ENCODE measurements around the gene NDUFS3. TPM values are rescaled to one million over a fixed set of nuclear protein-coding genes. Genes with fewer than 3 reads are reported as not detected.

NDUFS3 gene
- total RNA-seq, 3 donors from 2014 or later, result 164 to 174 (median 170) TPM

DNA sequence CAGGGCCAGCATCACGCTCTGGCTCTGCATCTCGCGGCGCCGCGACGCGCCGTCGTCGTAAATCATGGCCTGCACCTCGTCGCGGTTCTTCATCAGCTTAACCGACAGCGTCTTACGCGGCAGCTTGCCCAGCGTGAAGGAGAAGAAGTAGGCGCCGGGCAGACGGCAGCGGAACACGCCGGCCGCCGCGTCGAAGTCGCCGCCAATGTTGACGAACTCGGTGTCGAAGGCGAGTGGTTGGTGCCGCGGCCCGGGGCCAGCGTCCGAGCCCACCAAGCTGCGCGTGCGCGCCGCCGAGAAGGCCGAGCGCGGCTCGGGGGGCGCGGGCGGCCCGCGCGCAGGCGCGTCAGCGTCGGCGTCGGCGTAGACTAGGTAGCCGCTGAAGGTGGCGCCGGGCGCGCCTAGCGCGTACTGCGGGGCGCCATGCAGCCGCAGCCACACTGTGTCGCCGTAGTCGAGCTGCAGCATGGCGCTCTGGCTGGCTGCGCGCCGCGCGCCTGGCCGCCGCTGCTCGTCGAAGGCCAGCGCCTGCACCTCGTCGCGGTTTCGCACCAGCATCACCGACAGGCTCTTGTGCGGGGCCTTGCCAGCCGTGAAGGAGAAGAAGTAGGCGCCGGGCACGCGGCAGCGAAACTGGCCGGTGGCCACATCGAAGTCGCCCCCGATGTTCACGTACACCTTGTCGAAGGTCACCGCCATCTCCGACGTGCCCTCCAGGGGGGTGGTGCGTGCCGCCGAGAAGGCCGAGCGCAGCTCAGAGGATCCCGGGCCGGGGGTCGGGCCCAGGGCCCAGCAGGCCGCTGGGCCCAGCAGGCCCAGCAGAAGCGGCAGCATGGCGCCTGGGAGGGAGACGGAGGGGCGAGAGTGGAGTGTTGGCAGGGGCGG lies 11.3 kb downstream of the NDUFS3 start:
- Mint-ChIP-seq H3K27me3 (ENCODE audit: low read depth) (peaks cover 28% of the 10 kb centered on the region), H3K9me3 (no peaks in the 10 kb centered on the region), H3K36me3 (ENCODE audit: insufficient read depth) (no peaks in the 10 kb centered on the region), H3K4me3 (no peak overlapping the region), H3K4me1 (ENCODE audit: low read depth) (peaks cover 4% of the 10 kb centered on the region)
- ATAC-seq, result no peak
- no peak for DNase-seq

DNA sequence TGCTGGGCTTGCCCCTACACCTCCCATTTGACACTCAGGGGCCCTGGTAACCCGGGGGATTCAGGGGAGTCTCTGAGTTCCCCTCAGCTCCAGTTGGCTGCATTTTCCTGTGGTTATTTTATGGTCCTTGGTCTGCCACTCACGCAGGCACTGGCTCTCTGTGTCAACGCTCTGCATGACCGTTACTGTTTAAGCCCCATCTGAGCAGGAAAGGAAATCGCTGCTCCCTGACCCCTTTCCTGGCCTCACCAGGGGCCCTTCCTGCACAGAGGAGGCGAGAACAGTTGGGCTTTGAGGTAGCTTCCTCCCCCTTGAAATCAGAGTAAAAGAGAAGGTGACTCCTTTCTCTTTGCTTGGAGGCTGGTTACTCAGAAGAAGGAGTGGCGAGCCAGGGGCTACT lies 12.9 kb downstream of the NDUFS3 start:
- ATAC-seq (no peak), DNase-seq (no peak)
- no peaks in the 10 kb centered on the region for H3K9me3 Mint-ChIP-seq
- H3K4me3 Mint-ChIP-seq, result no peak overlapping the region
- H3K36me3 Mint-ChIP-seq (ENCODE audit: insufficient read depth), result no peaks in the 10 kb centered on the region
- H3K4me1 Mint-ChIP-seq (ENCODE audit: low read depth), result peaks cover 4% of the 10 kb centered on the region
- H3K27me3 Mint-ChIP-seq (ENCODE audit: low read depth), result peaks cover 34% of the 10 kb centered on the region

DNA sequence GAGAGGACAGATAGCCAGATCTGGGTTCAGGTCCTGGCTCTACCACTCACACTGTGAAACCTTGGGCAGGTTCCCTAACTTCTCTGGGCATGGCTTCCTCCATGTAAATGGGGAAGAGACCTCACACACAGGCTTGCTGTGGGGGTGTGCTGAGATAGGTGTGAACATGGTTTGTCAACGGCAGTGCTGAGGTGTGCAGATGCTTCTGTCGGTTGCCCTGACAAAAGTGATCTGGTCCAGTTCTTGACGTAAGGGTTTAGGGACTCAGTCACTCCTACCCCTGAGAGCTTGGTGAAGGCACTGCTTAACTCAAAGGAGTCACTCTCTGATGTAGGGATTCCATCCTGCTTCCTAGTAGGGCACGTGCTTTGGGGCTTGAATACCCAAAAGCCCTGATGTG lies 13.4 kb downstream of the NDUFS3 start:
- peaks cover 4% of the 10 kb centered on the region for H3K4me1 Mint-ChIP-seq (ENCODE audit: low read depth)
- ATAC-seq (no peak), DNase-seq (no peak)
- H3K9me3 Mint-ChIP-seq, result no peaks in the 10 kb centered on the region
- H3K4me3 Mint-ChIP-seq, result no peak overlapping the region
- H3K27me3 Mint-ChIP-seq (ENCODE audit: low read depth), result peaks cover 34% of the 10 kb centered on the region
- H3K36me3 Mint-ChIP-seq (ENCODE audit: insufficient read depth), result no peaks in the 10 kb centered on the region

DNA sequence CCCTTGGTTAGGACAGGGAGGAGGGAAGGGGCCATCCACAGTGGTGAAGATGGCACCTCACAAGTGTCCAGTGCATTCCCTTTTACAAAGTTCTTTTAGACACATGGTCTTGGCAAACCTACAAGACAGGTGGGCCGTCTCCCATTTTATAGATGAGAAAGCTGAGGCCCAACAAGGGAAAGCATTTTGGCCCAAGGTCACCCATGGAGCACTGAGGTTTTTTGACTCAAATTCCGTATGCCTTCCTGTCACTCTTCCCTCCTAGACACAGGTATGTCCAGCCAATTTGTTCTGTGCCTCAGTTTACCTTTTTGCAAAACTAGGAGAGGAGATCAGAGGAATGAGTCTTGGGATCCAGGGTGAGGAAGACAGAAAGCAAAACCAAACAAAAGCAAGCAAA lies 14.1 kb downstream of the NDUFS3 start:
- no peak for ATAC-seq
- H3K9me3 Mint-ChIP-seq, result no peaks in the 10 kb centered on the region
- no peaks in the 10 kb centered on the region for H3K36me3 Mint-ChIP-seq (ENCODE audit: insufficient read depth)
- H3K4me3 Mint-ChIP-seq, result no peak overlapping the region
- H3K27me3 Mint-ChIP-seq (ENCODE audit: low read depth), result peaks cover 34% of the 10 kb centered on the region
- H3K4me1 Mint-ChIP-seq (ENCODE audit: low read depth), result peaks cover 4% of the 10 kb centered on the region
- no peak for DNase-seq

DNA sequence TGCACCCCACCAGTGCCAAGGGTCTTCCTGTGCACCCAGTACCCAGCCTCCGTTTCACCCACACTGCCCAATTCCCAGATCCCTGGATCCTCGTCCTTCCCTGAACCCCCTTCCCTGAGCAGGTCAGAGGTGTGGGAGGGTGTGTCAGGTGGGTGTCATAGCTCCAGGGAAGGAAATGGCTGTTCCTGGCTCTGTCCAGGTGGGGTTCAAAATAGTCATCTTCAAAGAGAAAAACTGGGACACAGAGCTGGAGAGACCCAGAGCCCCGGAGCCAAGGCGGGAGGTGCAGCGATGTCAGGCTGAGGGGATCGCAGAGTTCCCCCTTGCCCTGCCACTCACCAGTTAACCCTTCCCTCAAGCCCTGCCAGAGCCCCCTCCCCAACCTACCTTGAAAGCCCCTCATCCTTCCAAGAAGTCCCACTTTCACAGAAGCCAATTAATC lies 14.6 kb downstream of the NDUFS3 start:
- no peak overlapping the region for H3K4me3 Mint-ChIP-seq
- no peak for DNase-seq
- no peaks in the 10 kb centered on the region for H3K9me3 Mint-ChIP-seq
- peaks cover 4% of the 10 kb centered on the region for H3K4me1 Mint-ChIP-seq (ENCODE audit: low read depth)
- no peak for ATAC-seq
- H3K27me3 Mint-ChIP-seq (ENCODE audit: low read depth), result peaks cover 34% of the 10 kb centered on the region
- H3K36me3 Mint-ChIP-seq (ENCODE audit: insufficient read depth), result no peaks in the 10 kb centered on the region

DNA sequence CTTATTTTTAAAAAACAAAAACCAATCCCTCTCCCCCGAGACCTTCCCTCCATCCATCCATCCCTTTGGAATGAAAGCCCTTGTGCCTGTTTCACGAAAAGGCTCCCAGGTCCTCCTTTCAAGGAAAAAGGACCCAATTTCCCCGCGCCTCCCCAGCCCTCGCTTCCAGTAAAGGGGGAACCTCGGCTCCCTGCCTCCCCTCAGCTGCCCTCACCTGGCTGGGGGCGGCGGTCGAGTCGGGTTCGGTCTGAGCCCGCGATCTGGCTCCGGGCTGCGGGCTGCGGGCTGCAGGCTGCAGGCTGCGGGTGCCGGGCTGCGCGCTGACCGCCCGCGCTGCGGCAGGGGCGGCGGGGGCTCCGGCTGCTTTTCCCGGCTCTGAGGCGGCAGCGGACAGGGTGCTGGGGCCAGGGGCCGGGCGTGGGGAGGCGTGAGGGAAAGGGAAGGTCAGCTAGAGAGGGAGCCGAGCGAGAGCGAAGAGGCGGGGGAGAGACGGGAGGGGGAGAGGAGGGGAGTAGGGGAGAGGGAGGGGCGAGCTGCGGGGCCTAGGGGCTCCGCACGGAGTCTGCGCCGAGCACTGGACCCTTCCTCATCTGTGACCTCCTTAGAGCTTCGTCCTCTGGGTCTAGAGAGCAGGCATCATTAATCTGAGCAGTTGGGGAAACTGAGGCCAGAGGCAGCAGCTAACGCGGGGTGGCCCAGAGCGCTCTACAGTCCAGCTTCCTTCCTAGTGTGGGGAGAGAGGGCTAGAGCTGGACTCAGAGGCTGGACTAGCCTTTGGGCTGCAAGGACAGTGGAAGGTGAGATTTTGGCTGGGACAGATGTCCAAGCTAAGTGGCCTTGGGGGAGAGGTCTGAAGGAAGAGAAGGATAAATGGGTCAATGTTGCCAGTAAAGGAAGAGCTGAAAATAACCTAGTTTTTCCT lies 15.3 kb downstream of the NDUFS3 start, which contains the start of gene C1QTNF4:
TSS of gene C1QTNF4 (minus strand) at position 478 of the 922 bp plus-strand sequence. CDS start 3,601 bp downstream, outside the sequence.
- H3K4me3 Mint-ChIP-seq, result no peak within 1 kb of the TSS
- no peak for ATAC-seq
- H3K9me3 Mint-ChIP-seq, result no peaks in the 10 kb centered on the region

DNA sequence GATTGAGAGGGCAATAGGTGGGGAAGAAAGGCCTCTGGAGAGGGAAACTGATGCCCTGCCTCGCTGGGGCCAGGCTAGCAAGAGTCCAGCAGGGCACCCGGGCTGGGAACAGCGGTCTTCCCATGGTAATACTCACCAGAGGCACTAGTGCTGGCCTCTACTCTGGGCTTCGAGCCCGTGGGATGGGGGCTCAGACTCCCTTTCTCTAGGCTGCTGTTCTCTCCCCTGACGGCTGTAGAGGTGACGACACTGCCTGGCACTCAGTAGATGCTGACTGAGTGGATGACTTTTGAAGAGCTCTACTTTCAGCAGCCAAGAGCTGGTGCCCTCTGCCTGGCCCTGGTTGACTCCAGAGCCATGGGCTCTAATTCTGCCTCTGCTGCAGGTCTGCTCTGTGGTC lies 16.2 kb downstream of the NDUFS3 start:
- no peak for DNase-seq
- Mint-ChIP-seq H3K9me3 (no peaks in the 10 kb centered on the region), H3K36me3 (ENCODE audit: insufficient read depth) (no peaks in the 10 kb centered on the region), H3K4me1 (ENCODE audit: low read depth) (peaks cover 4% of the 10 kb centered on the region), H3K27me3 (ENCODE audit: low read depth) (peaks cover 34% of the 10 kb centered on the region), H3K4me3 (no peak overlapping the region)
- ATAC-seq, result peak; percentile 20 to 27

More for the DNA sequence above, 15.3 kb downstream of the NDUFS3 start, which contains the start of gene C1QTNF4:
- Mint-ChIP-seq H3K36me3 (ENCODE audit: insufficient read depth) (no peaks in the 10 kb centered on the region), H3K27me3 (ENCODE audit: low read depth) (peaks cover 34% of the 10 kb centered on the region), H3K4me1 (ENCODE audit: low read depth) (peaks cover 4% of the 10 kb centered on the region)
- no peak for DNase-seq

DNA sequence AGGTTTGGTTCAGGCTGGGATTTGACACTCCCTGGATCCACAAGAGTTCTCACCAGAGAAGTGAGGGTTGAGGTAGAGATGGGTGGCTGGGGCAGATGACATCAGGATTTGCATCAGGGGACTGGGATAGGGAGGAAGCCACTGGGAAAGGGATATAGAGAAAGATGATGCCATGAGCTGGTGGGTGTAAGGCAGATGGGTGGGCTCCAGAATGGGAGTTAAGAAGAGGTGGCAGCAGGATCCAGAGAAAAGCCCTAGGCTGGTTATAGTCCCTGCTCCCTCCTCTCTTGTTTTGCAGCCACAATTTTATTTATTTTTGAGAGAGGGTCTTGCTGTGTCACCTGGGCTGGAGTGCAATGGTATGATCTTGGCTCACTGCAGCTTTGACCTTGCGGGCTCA lies 17.1 kb downstream of the NDUFS3 start:
- no peak overlapping the region for H3K4me3 Mint-ChIP-seq
- no peaks in the 10 kb centered on the region for H3K36me3 Mint-ChIP-seq (ENCODE audit: insufficient read depth)

DNA sequence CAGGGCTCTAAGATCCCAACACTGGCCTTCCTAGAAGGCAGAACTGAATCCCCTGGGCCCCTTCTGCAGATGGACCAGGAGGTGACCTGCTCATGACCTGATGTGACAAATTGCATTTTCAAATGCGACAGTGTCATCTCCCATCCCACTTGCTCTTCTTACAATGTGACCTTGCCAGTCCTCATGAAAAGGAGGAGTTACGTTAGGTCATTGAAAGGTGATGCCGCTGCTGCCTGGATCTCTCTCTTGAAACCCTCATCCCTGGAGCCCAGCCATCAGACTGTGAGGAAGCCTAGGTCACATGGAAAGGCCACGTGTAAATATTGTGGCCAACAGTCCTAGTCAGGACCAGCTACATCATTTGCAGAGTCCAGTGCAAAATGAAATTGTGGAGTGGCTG lies 21.0 kb downstream of the NDUFS3 start:
- DNase-seq (no peak), ATAC-seq (no peak)
- Mint-ChIP-seq H3K27me3 (ENCODE audit: low read depth) (peaks cover 9% of the 10 kb centered on the region), H3K4me3 (no peak overlapping the region), H3K9me3 (no peaks in the 10 kb centered on the region), H3K4me1 (ENCODE audit: low read depth) (no peaks in the 10 kb centered on the region), H3K36me3 (ENCODE audit: insufficient read depth) (no peaks in the 10 kb centered on the region)

More for the DNA sequence above, 17.1 kb downstream of the NDUFS3 start:
- Mint-ChIP-seq H3K9me3 (no peaks in the 10 kb centered on the region), H3K27me3 (ENCODE audit: low read depth) (peaks cover 34% of the 10 kb centered on the region), H3K4me1 (ENCODE audit: low read depth) (peaks cover 4% of the 10 kb centered on the region)
- DNase-seq (no peak), ATAC-seq (no peak)

DNA sequence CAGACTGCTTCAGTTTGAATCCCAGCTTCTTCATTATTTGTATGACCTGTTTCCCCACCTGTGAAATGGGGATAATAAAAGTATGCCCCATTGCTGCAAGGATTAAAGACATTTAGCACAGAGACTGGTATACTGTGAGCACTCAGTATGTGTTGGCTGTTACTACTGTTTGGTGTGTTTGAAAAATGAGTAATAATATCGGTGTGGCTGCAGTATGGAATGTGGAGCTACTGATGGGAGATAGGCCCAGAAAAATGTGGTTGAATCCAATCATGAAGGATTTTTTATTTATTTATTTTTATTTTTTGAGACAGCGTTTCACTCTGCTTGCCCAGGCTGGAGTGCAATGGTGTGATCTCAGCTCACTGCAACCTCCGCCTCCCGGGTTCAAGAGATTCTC lies 24.4 kb downstream of the NDUFS3 start:
- no peaks in the 10 kb centered on the region for H3K4me1 Mint-ChIP-seq (ENCODE audit: low read depth)

DNA sequence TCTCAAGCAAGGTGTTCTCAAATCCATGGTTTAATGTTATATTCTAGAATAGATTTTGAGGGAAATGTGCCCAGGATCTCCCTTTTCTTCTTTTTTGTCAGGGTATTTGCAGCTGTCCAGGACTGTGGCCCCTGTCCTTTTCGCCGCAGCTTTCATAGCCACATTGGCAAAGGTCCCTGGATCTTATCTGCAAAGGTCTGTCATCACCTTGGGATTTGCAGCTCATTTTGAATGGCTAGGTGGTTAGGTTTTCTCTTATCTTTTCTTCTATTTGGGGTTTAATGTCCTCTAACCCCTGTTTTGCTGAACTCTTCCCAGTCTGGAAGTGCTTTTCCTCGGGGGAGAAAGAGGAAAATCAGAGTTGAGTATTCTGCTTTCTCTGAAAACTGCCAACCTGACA lies 27.0 kb downstream of the NDUFS3 start:
- no peak for ATAC-seq
- no peak overlapping the region for H3K4me3 Mint-ChIP-seq
- H3K36me3 Mint-ChIP-seq (ENCODE audit: insufficient read depth), result peaks cover 7% of the 10 kb centered on the region
- no peak for DNase-seq
- H3K27me3 Mint-ChIP-seq (ENCODE audit: low read depth), result no peaks in the 10 kb centered on the region
- H3K4me1 Mint-ChIP-seq (ENCODE audit: low read depth), result no peaks in the 10 kb centered on the region
- no peaks in the 10 kb centered on the region for H3K9me3 Mint-ChIP-seq

More for the DNA sequence above, 24.4 kb downstream of the NDUFS3 start:
- no peak overlapping the region for H3K4me3 Mint-ChIP-seq
- DNase-seq, result no peak
- peaks cover 3% of the 10 kb centered on the region for H3K36me3 Mint-ChIP-seq (ENCODE audit: insufficient read depth)
- H3K27me3 Mint-ChIP-seq (ENCODE audit: low read depth), result no peaks in the 10 kb centered on the region
- no peaks in the 10 kb centered on the region for H3K9me3 Mint-ChIP-seq
- no peak for ATAC-seq

DNA sequence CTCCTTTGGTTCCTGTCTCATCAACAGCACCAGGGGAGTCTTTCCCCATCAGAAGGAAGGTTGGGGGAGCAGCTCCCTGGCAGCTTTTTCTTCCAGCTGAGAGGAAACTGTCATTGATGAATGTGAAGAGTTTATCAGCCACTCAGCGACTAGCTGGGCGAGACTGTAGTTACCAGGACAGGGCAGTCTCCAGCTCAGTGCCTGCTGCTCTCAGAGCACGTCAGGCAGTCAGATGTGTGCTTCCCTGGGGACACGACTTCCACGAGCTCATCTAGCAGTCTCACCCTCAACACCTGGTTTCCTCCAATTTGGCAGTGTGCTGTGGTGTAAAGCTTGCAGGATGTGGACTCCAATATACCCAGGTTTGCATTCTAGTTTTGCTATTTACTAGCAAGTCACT lies 27.9 kb downstream of the NDUFS3 start:
- ATAC-seq (no peak), DNase-seq (no peak)
- Mint-ChIP-seq H3K4me3 (no peak overlapping the region), H3K27me3 (ENCODE audit: low read depth) (no peaks in the 10 kb centered on the region), H3K9me3 (no peaks in the 10 kb centered on the region), H3K4me1 (ENCODE audit: low read depth) (no peaks in the 10 kb centered on the region), H3K36me3 (ENCODE audit: insufficient read depth) (peaks cover 7% of the 10 kb centered on the region)

DNA sequence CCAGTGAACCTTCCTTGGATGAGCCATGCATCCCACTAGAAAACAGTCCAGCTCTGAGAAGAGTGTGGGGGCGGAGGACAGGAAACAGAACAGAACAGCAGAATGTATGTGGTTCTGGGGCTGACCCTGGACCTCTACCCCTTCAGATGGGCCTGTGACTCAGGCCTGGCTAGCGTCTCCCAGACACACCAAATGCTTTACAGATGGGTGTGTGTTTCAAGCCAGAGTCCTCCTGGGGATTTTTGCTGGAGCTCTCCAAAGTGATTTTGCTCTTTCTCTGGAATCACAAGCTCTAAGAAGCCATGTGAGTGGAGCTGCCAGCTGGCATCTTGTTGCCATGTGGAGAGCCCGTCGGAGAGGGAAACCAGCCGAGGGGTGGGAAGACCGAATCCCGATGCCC lies 28.5 kb downstream of the NDUFS3 start:
- no peaks in the 10 kb centered on the region for H3K9me3 Mint-ChIP-seq
- ATAC-seq (no peak), DNase-seq (no peak)
- H3K27me3 Mint-ChIP-seq (ENCODE audit: low read depth), result no peaks in the 10 kb centered on the region
- no peak overlapping the region for H3K4me3 Mint-ChIP-seq
- peaks cover 7% of the 10 kb centered on the region for H3K36me3 Mint-ChIP-seq (ENCODE audit: insufficient read depth)
- H3K4me1 Mint-ChIP-seq (ENCODE audit: low read depth), result no peaks in the 10 kb centered on the region

DNA sequence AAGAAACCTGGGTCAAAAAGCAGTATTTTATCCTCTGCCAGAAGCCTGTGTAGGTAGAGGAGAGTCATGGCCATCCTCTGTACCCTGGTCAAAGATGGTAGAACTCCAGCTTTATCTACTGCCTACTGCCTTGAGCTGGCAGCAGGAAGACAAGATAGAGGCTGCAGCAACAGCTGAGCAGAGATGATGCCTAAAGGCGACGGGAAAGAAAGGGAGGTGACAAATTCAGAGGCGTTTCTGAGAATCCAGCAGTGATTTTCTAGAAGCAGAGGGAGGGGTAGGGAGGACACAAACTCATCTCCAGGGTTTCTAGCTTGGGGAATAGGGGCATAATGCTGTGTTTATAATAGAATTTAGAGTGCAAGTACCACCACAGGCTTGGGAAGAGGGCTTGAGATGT lies 30.8 kb downstream of the NDUFS3 start:
- Mint-ChIP-seq H3K27me3 (ENCODE audit: low read depth) (no peaks in the 10 kb centered on the region), H3K9me3 (no peaks in the 10 kb centered on the region), H3K4me3 (no peak overlapping the region), H3K4me1 (ENCODE audit: low read depth) (no peaks in the 10 kb centered on the region), H3K36me3 (ENCODE audit: insufficient read depth) (peaks cover 7% of the 10 kb centered on the region)
- ATAC-seq (no peak), DNase-seq (no peak)
